Activated CD4-positive, alpha-beta T cell treated with anti-CD3 and anti-CD28 coated beads, Interleukin-10, Interleukin-2, amounts not matched to agents 100 ng/mL and 50 ng/mL, durations not matched to agents 16 hours and 8 hours (primary cell): ENCODE data around the gene FRAS1.

Experiments used
- DNase-seq: peaks from one replicate; pipeline ENCODE4 v3.0.0-alpha.2; 2020

The FRAS1 gene

DNA sequence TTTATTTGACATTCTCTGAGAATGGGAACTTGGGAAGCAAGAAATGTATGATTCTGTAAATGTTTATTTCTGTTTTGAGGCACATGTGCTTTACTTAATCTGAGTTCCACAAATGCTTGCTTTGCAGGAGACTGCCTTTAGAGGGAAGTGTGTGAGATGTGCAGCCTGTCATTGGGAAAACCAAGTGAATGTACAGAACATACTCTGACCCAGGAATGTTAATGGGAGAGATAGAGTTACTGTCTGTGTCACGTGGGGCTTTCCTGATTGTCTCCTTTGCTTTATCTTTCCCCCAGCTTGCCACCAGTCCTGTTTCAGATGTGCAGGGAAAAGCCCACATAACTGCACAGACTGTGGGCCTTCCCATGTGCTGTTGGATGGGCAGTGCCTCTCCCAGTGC is 275.9 kb downstream of the FRAS1 start:
- DNase-seq: no peak

- DNase-seq: no peak
Observed at GRCh38 chr4:78336093-78336943, 279.2 kb downstream of the FRAS1 start.

DNA sequence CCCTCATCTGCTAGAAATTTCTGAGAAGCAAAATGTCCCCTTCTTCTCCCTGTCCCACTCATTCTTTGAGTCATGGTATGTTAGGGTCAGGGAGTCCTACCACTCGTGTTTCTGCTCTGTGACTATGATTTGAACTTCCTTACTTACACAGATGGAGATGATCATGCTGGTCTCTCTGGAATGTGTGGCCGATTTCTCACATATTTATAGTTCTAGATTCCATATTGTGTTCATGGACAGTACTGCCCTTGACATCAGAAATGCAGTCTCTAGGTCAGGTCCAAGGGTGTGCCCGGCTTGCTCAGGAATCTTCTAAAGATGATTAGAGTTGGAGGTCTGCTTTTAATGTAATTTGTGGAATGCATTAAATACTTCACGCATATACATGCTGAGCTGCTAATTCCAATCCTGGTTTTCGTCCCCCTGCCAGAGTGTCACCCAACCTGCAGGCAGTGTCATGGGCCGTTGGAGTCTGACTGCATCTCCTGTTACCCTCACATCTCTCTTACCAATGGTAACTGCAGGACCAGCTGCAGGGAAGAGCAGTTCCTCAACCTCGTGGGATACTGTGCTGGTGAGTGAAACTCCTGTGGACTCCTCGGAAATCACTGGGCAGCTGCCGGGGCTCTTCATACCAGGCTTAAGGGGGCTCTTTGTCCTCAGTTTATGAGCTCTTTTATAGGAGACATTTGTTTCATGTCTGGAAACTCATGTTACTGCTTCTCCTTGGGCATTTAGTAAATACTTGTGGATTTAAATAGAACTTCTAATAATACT is 280.3 kb downstream of the FRAS1 start:
- DNase-seq: no peak

GRCh38 chr4:78342125-78342524 is 285.0 kb downstream of the FRAS1 start:
- no peak for DNase-seq

DNA sequence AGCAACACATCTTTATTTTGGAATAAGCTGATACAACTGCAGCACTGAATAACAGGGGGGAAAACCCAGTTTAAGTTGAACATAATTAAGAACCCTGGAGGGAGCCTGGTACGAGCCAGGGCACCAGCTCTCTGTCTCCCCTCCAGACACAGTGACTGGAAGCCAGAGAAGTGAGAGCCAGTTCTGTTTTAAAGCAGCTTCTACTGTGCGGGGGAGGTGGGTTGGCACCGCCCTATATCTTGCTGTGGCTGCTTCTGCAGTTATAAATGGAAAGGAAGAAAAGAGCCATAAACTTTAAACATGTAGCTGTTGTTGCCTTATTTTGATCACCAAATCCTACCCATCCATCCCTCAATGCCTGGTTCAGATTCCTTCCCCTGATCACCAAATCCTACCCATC is 286.6 kb downstream of the FRAS1 start:
- no peak for DNase-seq

GRCh38 chr4:78345237-78345636 is 288.1 kb downstream of the FRAS1 start:
- no peak for DNase-seq

DNA sequence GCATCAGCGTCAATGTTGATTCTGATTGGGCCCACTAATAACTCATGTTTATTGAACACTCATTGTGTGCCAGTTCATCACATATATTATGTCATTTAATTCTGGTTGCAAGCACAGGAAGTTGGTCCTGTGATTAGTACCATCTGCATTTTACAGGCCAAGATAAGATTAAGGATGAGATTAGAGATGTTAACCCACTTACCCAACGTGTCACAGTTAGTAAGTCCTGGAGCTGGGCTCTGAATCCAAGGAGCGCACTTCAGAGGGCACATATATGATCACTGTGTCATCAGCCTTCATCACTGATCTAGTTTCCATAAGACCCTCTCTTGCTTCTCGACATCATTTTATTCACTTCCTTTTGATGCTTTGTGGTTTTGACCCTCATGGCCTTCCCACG is 289.1 kb downstream of the FRAS1 start:
- DNase-seq: no peak

- DNase-seq: no peak
Observed at GRCh38 chr4:78347527-78347926, 290.4 kb downstream of the FRAS1 start.

DNA sequence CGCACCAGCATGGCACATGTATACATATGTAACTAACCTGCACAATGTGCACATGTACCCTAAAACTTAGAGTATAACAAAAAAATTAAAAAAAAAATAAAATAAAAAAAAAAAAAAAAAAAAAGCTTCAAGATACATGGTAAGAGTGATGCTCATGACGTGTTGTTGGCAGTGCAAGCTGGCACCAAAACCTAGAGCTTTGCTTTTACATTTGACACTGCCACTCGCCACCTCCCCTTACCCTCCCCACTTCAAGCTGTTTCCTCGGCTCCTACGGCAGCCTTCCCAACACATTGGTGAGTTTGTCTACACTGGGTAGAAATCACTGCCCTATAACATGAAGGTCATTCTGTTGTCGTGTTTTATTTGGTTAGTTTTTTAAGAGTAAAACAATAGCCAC is 296.8 kb downstream of the FRAS1 start:
- DNase-seq: no peak

GRCh38 chr4:78354782-78355181 is 297.7 kb downstream of the FRAS1 start:
- no peak for DNase-seq

DNA sequence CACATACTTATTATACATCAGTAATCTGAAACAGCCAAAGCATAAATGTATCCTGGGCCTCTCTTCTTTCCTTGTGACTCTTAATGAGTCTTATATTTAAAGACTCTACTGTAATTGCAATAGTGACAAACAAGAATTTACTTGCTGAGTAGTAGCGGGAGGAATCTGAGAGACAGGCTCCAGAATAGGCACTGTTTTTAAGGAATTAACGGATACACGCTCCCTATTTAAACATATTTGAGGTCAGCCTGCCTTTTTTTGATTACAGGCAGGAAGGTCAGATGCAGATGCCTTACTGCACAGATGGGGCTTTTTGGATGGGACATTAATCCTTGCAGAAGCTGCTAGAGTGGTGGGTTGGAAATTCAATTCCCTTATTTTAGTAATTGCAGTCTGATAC is 298.2 kb downstream of the FRAS1 start:
- no peak for DNase-seq

- DNase-seq: no peak
Observed at GRCh38 chr4:78356251-78356786, 299.2 kb downstream of the FRAS1 start.

- DNase-seq: no peak
Observed at GRCh38 chr4:78357122-78357521, 300.0 kb downstream of the FRAS1 start.

GRCh38 chr4:78360466-78360865 is 303.3 kb downstream of the FRAS1 start:
- no peak for DNase-seq

GRCh38 chr4:78361621-78362120 is 304.5 kb downstream of the FRAS1 start:
- no peak for DNase-seq

DNA sequence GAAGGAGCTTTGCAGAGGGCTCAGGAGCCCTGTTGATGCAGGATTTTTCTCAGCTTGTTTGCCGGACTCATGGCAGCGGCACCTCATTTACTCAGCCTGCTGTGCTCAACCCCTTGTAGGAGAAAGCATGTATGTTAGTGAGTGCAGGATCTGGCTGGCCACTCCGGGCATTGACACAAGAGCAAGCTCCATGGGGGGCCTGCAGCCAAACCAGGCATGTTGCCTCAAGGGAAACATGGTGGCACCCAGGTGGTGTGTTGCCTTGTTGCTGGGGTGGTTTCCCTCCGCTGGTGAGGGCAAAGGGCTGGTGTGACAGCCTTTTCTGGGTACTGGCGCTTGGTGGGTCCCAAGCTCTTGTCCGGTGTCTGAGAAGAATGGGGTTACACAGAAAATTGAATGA is 305.2 kb downstream of the FRAS1 start:
- no peak for DNase-seq

DNA sequence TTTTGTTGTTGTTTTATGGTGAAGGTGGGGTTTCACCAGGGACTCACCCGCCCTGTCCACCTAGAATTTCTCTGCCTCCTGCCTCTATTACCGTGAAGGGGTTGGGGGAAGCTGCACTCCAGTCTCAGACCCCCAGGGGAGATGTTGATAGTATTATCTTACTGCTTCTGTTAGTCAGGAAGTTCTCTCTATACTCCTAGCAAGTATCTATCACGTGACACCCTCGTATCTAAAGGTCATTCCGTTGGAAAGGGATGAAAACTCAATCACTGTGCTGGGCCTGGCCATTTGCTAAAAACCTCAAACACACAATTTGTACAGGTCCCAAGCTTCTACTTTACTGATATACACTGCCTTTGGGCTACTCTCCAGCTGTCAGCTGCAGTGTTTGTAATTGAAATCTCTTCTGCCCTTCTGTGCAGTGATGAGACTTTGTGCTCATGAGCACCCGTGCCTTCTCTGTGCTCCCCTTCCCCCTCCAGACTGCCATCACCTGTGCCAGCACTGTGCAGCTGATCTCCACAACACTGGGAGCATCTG is 306.0 kb downstream of the FRAS1 start:
- no peak for DNase-seq

DNA sequence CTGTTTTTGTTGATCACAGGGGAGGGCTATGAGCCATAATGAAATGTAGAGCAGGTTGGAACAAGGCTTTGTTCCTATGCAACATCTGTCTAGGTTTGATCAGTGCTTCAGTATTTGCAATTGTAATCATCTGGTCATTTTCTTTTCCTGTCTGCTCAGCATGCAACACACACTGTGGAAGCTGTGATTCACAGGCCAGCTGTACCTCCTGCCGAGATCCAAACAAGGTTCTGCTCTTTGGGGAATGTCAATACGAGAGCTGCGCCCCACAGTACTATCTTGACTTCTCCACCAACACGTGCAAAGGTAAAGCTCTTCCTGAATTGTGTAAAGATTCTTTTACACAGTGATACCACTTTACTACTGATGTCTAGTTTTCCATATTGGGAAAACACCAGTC is 312.6 kb downstream of the FRAS1 start:
- DNase-seq: no peak

- DNase-seq: no peak
Observed at GRCh38 chr4:78370631-78371372, 313.7 kb downstream of the FRAS1 start.

- no peak for DNase-seq
Observed at GRCh38 chr4:78372355-78372988, 315.3 kb downstream of the FRAS1 start.

GRCh38 chr4:78377555-78377954 is 320.4 kb downstream of the FRAS1 start:
- DNase-seq: no peak

- no peak for DNase-seq
Observed at GRCh38 chr4:78379040-78379439, 321.9 kb downstream of the FRAS1 start.
